CD14-positive monocyte (primary cell): ENCODE results near the gene PDE4D. TPM values are rescaled to one million over a fixed set of nuclear protein-coding genes. Genes with fewer than 3 reads are reported as not detected.

Experiments
- DNase-seq, 3 donors: peaks; one replicate each; pipeline ENCODE4 v3.0.0-alpha.2; 2011 to 2022
- H2AFZ ChIP-seq: 2 replicates; pipeline ENCODE4 v1.6.0; 2012; ENCODE audit warnings: mild to moderate bottlenecking, low read depth, low read length, inconsistent platforms; ENCODE audit not compliant: insufficient read depth, poor library complexity, severe bottlenecking
- H3K27ac ChIP-seq, 2 donors: 1 replicate in 1 of 2; 2 replicates in 1 of 2; pipeline ENCODE4 v1.5.1; 2012 to 2013; ENCODE audit warnings: low read length in 2 of 2, control low read depth in 1 of 2, inconsistent platforms in 1 of 2, low read depth in 1 of 2, mild to moderate bottlenecking in 1 of 2
- H3K27me3 ChIP-seq, 2 donors: one replicate each; pipeline versions ENCODE4 v1.6.0 to v1.6.1; 2011 to 2013; ENCODE audit warnings: low read length in 2 of 2; ENCODE audit not compliant: control insufficient read depth in 2 of 2, insufficient read depth in 2 of 2
- H3K36me3 ChIP-seq, 2 donors: replicated peaks in 1 of 2; 1 replicate in 1 of 2; 2 replicates in 1 of 2; pipeline versions ENCODE4 v1.5.1 to v1.6.1; 2012 to 2013; ENCODE audit warnings: low read length in 2 of 2, control low read depth in 1 of 2, inconsistent platforms in 1 of 2, mild to moderate bottlenecking in 1 of 2; ENCODE audit not compliant: insufficient read depth in 2 of 2, control insufficient read depth in 1 of 2
- H3K4me1 ChIP-seq, 2 donors: 1 replicate in 1 of 2; 2 replicates in 1 of 2; pipeline versions ENCODE4 v1.5.1 to v1.6.1; 2012 to 2013; ENCODE audit warnings: low read length in 2 of 2, control low read depth in 1 of 2, inconsistent platforms in 1 of 2, mild to moderate bottlenecking in 1 of 2, moderate library complexity in 1 of 2; ENCODE audit not compliant: insufficient read depth in 2 of 2, control insufficient read depth in 1 of 2
- H3K4me2 ChIP-seq: replicated peaks from 2 replicates; pipeline ENCODE3; 2012; ENCODE audit warnings: low read length, moderate library complexity, mild to moderate bottlenecking; ENCODE audit not compliant: poor library complexity, severe bottlenecking; ENCODE audit errors: extremely low read depth
- H3K4me3 ChIP-seq, 3 experiments: fragments of 200-600 bp in 1 of 3; sonication (generic) in 1 of 3; replicated peaks in 1 of 3; 1 replicate in 2 of 3; 2 replicates in 1 of 3; pipeline ENCODE4 v1.5.1; 2011 to 2013; ENCODE audit warnings: low read length in 3 of 3, mild to moderate bottlenecking in 3 of 3, control low read depth in 2 of 3, low read depth in 2 of 3, inconsistent platforms in 1 of 3, moderate library complexity in 1 of 3
- H3K79me2 ChIP-seq: 2 replicates; pipeline ENCODE4 v1.6.0; 2012; ENCODE audit warnings: mild to moderate bottlenecking, control low read depth, inconsistent platforms, low read length, moderate library complexity; ENCODE audit not compliant: insufficient read depth
- H3K9ac ChIP-seq: 2 replicates; pipeline ENCODE4 v1.6.0; 2017; ENCODE audit warnings: low read length, mild to moderate bottlenecking; ENCODE audit not compliant: insufficient read depth, poor library complexity, severe bottlenecking
- H3K9me3 ChIP-seq, 2 donors: replicated peaks in 1 of 2; 1 replicate in 1 of 2; 2 replicates in 1 of 2; pipeline versions ENCODE4 v1.5.1 to v1.6.1; 2012 to 2013; ENCODE audit warnings: low read length in 2 of 2, control low read depth in 1 of 2; ENCODE audit not compliant: control insufficient read depth in 1 of 2, insufficient read depth in 1 of 2
- H4K20me1 ChIP-seq: 2 replicates; pipeline ENCODE4 v1.6.0; 2012; ENCODE audit warnings: mild to moderate bottlenecking, low read length, control low read depth, moderate library complexity; ENCODE audit not compliant: insufficient read depth
- H3K27ac Mint-ChIP-seq, 7 donors: one replicate each; pipeline ENCODE4 v1.8.0; 2020; ENCODE audit warnings: mild to moderate bottlenecking in 7 of 7, mixed read lengths in 7 of 7, moderate library complexity in 6 of 7, inconsistent platforms in 2 of 7
- H3K27me3 Mint-ChIP-seq, 3 donors: one replicate each; pipeline ENCODE4 v1.8.0; 2021 to 2022; ENCODE audit warnings: low read depth in 3 of 3, mild to moderate bottlenecking in 3 of 3, mixed read lengths in 3 of 3, moderate library complexity in 3 of 3, inconsistent platforms in 1 of 3
- H3K36me3 Mint-ChIP-seq, 2 donors: one replicate each; pipeline ENCODE4 v1.8.0; 2020; ENCODE audit warnings: mixed read lengths in 2 of 2, inconsistent platforms in 1 of 2, mild to moderate bottlenecking in 1 of 2
- H3K4me1 Mint-ChIP-seq: one replicate; pipeline ENCODE4 v1.8.0; 2020; ENCODE audit warnings: mild to moderate bottlenecking, mixed read lengths
- H3K4me3 Mint-ChIP-seq, 2 donors: one replicate each; pipeline ENCODE4 v1.8.0; 2020; ENCODE audit warnings: mild to moderate bottlenecking in 2 of 2, mixed read lengths in 2 of 2, moderate library complexity in 1 of 2
- H3K9me3 Mint-ChIP-seq, 7 donors: one replicate each; pipeline ENCODE4 v1.8.0; 2020 to 2022; ENCODE audit warnings: mixed read lengths in 7 of 7, mild to moderate bottlenecking in 6 of 7, moderate library complexity in 6 of 7, inconsistent platforms in 2 of 7
- WGBS: methylation state at CpG from one replicate; pipeline ENCODE4 v1.1.5; 2013; ENCODE audit warnings: missing lambda C conversion rate; ENCODE audit not compliant: insufficient coverage; 5-methylcytosine and 5-hydroxymethylcytosine counted together
- intact Hi-C, 2 donors: fragments of 100-400 bp; cut with micrococcal nuclease; formaldehyde crosslinking; loops; one replicate each; pipeline versions ENCODE4 v1.15.0 to v1.15.1; 2023
- polyA plus RNA-seq, 3 donors: library from polyadenylated mRNA; depleted of rRNA in 1 of 3; unstranded in 2 of 3; stranded (reverse) in 1 of 3; fragments of 300-500 nt in 2 of 3; fragments of >200 nt in 1 of 3; fragmentation: Illumina TruSeq in 2 of 3; gene quantifications; 1 replicate in 2 of 3; 2 replicates in 1 of 3; pipeline ENCODE4 v1.2.3, GENCODE V29; 2012 to 2021
- TF ChIP-seq, protein P1 (sequence below): fragments of 200-600 bp; IDR thresholded peaks from one replicate; pipeline ENCODE4 v1.8.0; 2022; ENCODE audit warnings: antibody characterized with exemption, mild to moderate bottlenecking

Gene PDE4D
- polyA plus RNA-seq, 3 donors, result 1.9 to 3.4 (median 2.8) TPM

GRCh38 chr5:59579824-59580167 lies 313.7 kb downstream of the PDE4D start:
- Histone ChIP-seq H3K79me2 (no peaks in the 10 kb centered on the region), H4K20me1 (no peaks in the 10 kb centered on the region), H3K4me3 (no peak overlapping the region), H3K36me3 (no peaks in the 10 kb centered on the region), H3K4me1 (no peaks in the 10 kb centered on the region), H3K27me3 (no peaks in the 10 kb centered on the region), H3K9ac (no peak overlapping the region), H2AFZ (no peak overlapping the region), H3K9me3 (no peaks in the 10 kb centered on the region), H3K4me2 (no peak overlapping the region), H3K27ac (no peak overlapping the region)
- Mint-ChIP-seq H3K27me3 (peaks cover 0 to 2% (median 0%) of the 10 kb centered on the region in 3 donors), H3K4me3 (no peak overlapping the region), H3K27ac (no peak overlapping the region), H3K36me3 (no peaks in the 10 kb centered on the region), H3K9me3 (no peaks in the 10 kb centered on the region), H3K4me1 (peaks cover 2% of the 10 kb centered on the region)
- no CpG with 5 or more reads among the region's 1 CpG for WGBS
- TF ChIP-seq, protein P1, sequence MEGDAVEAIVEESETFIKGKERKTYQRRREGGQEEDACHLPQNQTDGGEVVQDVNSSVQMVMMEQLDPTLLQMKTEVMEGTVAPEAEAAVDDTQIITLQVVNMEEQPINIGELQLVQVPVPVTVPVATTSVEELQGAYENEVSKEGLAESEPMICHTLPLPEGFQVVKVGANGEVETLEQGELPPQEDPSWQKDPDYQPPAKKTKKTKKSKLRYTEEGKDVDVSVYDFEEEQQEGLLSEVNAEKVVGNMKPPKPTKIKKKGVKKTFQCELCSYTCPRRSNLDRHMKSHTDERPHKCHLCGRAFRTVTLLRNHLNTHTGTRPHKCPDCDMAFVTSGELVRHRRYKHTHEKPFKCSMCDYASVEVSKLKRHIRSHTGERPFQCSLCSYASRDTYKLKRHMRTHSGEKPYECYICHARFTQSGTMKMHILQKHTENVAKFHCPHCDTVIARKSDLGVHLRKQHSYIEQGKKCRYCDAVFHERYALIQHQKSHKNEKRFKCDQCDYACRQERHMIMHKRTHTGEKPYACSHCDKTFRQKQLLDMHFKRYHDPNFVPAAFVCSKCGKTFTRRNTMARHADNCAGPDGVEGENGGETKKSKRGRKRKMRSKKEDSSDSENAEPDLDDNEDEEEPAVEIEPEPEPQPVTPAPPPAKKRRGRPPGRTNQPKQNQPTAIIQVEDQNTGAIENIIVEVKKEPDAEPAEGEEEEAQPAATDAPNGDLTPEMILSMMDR, result no peak
- intact Hi-C loops, result no loop called here
- no peak for DNase-seq

DNA sequence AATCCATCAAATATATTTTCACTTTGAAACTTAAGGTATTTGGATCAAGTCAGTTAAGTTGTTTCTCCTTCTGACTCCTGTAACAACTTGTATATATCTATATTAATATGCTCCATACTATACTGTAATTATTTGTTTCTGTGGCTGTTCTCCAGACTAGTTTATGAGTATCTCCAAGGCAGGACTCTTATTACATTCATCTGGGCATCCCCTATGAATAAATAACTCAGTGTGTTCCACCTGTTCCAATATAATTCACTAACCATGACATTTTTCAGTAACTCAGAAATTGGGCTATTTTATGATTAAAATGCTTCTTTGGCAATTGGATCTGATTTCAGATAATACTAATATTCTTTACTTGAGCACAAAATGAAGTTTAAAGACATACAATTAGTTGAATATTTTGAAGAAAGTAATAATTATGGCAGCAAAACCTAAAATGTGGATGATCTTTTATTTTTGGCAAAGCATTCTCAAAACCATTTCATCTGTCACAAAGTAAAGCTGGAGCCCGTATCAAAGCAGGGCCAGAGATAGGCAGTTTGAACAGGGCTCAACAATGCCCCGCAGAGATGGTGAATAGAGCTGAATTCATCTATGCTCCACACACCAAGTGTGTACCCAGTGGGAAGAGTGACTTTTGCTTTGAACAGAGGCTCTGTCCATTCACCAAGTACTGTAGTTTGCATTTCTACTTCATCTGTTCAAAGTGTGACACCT lies 314.3 kb downstream of the PDE4D start:
- no peak overlapping the region for H3K27ac ChIP-seq
- no peaks in the 10 kb centered on the region for H4K20me1 ChIP-seq
- H3K79me2 ChIP-seq, result no peaks in the 10 kb centered on the region
- WGBS, result no CpG with 5 or more reads among the region's 2 CpGs
- no peaks in the 10 kb centered on the region for H3K36me3 ChIP-seq
- no peak for DNase-seq
- H3K4me3 ChIP-seq, result no peak overlapping the region
- no peaks in the 10 kb centered on the region for H3K9me3 ChIP-seq
- Mint-ChIP-seq H3K27ac (no peak overlapping the region), H3K36me3 (no peaks in the 10 kb centered on the region), H3K4me3 (no peak overlapping the region), H3K9me3 (no peaks in the 10 kb centered on the region), H3K4me1 (peaks cover 1% of the 10 kb centered on the region), H3K27me3 (peaks cover 0 to 2% (median 0%) of the 10 kb centered on the region in 3 donors)
- no peaks in the 10 kb centered on the region for H3K4me1 ChIP-seq
- intact Hi-C loops, result no loop called here
- H3K9ac ChIP-seq, result no peak overlapping the region
- H2AFZ ChIP-seq, result no peak overlapping the region
- no peak overlapping the region for H3K4me2 ChIP-seq
- H3K27me3 ChIP-seq, result no peaks in the 10 kb centered on the region
- TF ChIP-seq, protein P1, result no peak
